GM19438 (cell line): ENCODE data around the gene OS9.
"Not testable (repeated sequence)": the region's sequence is repeated elsewhere in the genome, so short reads cannot be mapped to it uniquely, and the experiment has no call there.

ENCODE experiments used
- ATAC-seq: cut with Tn5 transposase; IDR thresholded peaks from one replicate; pipeline ENCODE4 v1.9.1; 2021; ENCODE audit warnings: low read depth; ENCODE audit not compliant: unreplicated experiment

Gene OS9

GRCh38 chr12:57693317-57693658 is 644 bp upstream of the OS9 start:
- no peak for ATAC-seq

- no peak for ATAC-seq
These were observed 607 bp downstream of the OS9 start for GRCh38 chr12:57694459-57695019.

GRCh38 chr12:57695770-57696432 is 2.0 kb downstream of the OS9 start:
- ATAC-seq, result no peak

DNA sequence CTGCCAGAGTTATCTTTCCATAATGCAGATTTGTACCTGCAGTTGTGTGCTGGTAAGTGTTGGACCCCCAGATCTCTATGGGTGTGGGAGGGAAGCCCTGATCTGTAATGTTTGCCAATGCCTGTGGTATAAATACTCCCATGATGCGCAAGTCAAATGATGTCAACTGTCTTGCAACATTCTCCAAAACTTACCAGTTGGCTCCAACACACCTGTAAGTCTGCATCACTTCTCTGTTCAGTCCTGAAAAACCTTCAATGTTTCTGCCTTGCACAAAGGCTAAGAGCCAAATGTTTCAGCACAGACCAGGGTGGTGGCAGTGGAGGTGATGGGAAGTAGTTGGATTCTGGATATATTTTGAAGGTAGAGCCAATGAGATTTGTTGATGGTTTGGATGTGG is 3.1 kb downstream of the OS9 start:
- no peak for ATAC-seq

GRCh38 chr12:57698414-57698813 is 4.5 kb downstream of the OS9 start:
- no peak for ATAC-seq

- no peak for ATAC-seq
These were observed 6.4 kb downstream of the OS9 start for GRCh38 chr12:57700317-57700716.

DNA sequence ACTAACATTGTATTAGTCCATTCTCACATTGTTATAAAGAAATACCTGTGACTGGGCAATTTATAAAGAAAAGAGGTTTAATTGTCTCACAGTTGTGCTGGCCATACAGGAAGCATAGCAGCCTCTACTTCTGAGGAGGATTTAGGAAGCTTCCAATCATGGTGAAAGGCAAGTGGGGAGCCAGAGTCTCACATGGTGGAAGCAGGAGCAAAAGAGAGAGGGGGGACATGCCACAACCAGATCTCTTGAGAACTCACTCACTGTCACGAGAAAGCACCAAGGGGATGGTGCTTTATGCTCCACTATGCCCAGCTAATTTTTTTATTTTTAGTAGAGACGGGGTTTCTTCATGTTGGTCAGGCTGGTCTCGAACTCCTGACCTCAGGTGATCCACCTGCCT is 13.3 kb downstream of the OS9 start:
- ATAC-seq, result no peak

DNA sequence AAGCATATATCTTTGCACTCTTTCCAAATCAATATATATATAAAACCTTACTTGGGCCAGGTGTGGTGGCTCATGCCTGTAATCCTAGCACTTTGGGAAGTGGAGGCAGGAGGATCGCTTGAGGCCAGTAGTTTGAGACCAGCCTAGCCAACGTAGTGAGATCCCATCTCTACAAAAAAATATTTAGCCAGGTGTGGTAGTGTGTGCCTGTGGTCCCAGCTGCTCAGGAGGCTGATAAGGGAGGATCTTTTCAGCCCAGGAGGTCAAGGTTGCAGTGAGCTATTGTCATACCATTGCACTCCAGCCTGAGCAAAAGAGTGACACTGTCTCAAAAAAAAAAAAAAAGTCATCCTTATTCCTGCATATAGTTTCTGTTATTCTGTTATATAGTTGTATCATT is 14.4 kb downstream of the OS9 start:
- ATAC-seq, result no peak

GRCh38 chr12:57712701-57713100 is 18.8 kb downstream of the OS9 start:
- no peak for ATAC-seq

- no peak for ATAC-seq
These were observed 19.3 kb downstream of the OS9 start for GRCh38 chr12:57713209-57713608.

DNA sequence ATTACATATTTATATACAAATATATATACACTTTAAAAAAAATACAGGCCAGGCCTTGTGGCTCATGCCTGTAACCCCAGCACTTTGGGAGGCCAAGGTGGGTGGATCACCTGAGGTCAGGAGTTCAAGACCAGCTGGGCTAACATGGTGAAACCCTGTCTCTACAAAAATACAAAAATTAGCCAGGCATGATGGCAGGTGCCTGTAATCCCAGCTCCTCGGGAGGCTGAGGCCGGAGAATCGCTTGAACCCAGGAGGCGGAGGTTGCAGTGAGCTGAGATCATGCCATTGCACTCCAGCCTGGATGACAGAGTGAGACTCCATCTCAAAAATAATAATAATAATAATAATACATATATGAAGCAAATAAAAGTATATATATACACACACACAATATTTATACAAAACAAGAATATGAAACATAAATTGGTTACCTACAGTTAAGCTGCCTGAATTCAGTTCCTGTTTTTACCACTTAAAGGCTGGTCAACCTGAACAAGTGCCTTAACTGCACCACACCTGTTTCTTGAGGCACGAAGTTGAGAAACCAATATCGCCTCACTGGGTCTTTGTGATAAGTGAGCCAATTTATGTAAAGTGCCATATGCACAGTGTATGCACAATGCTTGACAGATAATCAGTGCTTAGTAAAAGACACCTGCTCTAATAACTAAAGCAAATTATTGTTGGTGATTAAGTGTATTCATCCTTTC is 21.3 kb downstream of the OS9 start:
- ATAC-seq, result not testable (repeated sequence)

DNA sequence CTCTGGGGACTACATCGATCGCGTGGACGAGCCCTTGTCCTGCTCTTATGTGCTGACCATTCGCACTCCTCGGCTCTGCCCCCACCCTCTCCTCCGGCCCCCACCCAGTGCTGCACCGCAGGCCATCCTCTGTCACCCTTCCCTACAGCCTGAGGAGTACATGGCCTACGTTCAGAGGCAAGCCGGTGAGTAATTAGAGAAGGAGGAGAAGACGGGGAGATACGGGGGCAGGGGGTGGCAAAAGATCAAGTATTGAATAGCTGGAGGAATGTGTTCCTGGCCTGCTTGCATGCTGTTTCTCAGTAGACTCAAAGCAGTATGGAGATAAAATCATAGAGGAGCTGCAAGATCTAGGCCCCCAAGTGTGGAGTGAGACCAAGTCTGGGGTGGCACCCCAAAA is 21.9 kb downstream of the OS9 start:
- no peak for ATAC-seq

DNA sequence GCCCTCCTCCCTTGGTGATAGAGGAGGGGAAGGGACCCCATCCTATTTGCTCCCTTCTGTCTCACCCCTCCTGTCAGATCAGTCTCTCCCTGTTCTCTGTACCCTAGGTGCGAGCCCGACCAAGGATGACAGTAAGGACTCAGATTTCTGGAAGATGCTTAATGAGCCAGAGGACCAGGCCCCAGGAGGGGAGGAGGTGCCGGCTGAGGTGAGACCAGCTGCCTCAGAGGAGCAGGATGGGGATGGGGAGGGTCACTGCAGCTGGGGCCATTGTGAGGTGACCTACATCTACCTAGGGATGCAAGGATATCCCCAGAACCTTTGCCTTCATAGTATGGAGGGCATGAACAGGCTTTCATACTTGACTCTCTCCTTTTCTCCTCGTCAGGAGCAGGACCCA is 22.4 kb downstream of the OS9 start:
- no peak for ATAC-seq

- no peak for ATAC-seq
These were observed 23.2 kb downstream of the OS9 start for GRCh38 chr12:57717131-57717530.

- no peak for ATAC-seq
These were observed 24.1 kb downstream of the OS9 start for GRCh38 chr12:57717846-57718640.

GRCh38 chr12:57718641-57719528 is 25.0 kb downstream of the OS9 start:
- ATAC-seq, result no peak

- ATAC-seq, result no peak
These were observed 26.1 kb downstream of the OS9 start for GRCh38 chr12:57719777-57720605.

DNA sequence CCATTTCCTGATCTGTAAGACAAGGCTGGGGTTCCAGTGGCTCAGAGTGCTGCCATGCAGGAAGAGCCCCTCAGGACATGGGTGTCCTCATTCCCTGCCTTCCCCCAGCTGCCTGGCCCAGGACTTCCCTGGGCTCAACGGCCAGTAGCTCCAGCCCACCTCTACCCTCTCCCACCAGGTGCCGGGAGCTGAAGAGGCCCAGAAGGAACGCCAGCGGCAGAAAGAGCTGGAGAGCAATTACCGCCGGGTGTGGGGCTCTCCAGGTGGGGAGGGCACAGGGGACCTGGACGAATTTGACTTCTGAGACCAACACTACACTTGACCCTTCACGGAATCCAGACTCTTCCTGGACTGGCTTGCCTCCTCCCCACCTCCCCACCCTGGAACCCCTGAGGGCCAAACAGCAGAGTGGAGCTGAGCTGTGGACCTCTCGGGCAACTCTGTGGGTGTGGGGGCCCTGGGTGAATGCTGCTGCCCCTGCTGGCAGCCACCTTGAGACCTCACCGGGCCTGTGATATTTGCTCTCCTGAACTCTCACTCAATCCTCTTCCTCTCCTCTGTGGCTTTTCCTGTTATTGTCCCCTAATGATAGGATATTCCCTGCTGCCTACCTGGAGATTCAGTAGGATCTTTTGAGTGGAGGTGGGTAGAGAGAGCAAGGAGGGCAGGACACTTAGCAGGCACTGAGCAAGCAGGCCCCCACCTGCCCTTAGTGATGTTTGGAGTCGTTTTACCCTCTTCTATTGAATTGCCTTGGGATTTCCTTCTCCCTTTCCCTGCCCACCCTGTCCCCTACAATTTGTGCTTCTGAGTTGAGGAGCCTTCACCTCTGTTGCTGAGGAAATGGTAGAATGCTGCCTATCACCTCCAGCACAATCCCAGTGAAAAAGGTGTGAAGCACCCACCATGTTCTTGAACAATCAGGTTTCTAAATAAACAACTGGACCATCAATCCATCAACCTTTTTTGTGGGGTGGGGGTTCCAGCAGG is 27.0 kb downstream of the OS9 start:
- ATAC-seq, result no peak
